A549 (cell line): ENCODE results near the gene CRBN.

ENCODE experiments used
- ELK1 ChIP-seq: fragments of 150-350 bp; IDR thresholded peaks from 2 replicates; pipeline ENCODE4 v1.6.1; 2014; ENCODE audit warnings: low read depth, mild to moderate bottlenecking, low read length
- MAZ ChIP-seq: fragments of 150-350 bp; IDR thresholded peaks from 2 replicates; pipeline ENCODE4 v1.6.1; 2014; ENCODE audit warnings: antibody characterized with exemption, low read depth, low read length, borderline replicate concordance
- POLR2A ChIP-seq: IDR thresholded peaks from 2 replicates; pipeline ENCODE4 v1.6.1; 2012; ENCODE audit warnings: mild to moderate bottlenecking, low read length
- RAD21 ChIP-seq, 2 experiments: fragments of >200 bp in 1 of 2; sonication (Bioruptor Twin) in 1 of 2; formaldehyde crosslinking in 1 of 2; IDR thresholded peaks in 1 of 2; conservative IDR thresholded peaks in 1 of 2; 2 replicates in 1 of 2; 3 replicates in 1 of 2; pipeline ENCODE4 v1.6.1; 2012 to 2018; ENCODE audit warnings: inconsistent platforms in 1 of 2
- TF ChIP-seq, protein P1 (sequence below): fragments of >200 bp; sonication (Bioruptor Twin); formaldehyde crosslinking; IDR thresholded peaks from 3 replicates; pipeline ENCODE4 v1.5.1; 2016

GRCh38 chr3:3102751-3103150, 76.7 kb downstream of the CRBN start:
- TF ChIP-seq RAD21 (conservative IDR thresholded peaks at IDR 0.05 in 1 of 2, IDR thresholded peaks at IDR 0.05 in 1 of 2): no peak
- TF ChIP-seq, protein P1, sequence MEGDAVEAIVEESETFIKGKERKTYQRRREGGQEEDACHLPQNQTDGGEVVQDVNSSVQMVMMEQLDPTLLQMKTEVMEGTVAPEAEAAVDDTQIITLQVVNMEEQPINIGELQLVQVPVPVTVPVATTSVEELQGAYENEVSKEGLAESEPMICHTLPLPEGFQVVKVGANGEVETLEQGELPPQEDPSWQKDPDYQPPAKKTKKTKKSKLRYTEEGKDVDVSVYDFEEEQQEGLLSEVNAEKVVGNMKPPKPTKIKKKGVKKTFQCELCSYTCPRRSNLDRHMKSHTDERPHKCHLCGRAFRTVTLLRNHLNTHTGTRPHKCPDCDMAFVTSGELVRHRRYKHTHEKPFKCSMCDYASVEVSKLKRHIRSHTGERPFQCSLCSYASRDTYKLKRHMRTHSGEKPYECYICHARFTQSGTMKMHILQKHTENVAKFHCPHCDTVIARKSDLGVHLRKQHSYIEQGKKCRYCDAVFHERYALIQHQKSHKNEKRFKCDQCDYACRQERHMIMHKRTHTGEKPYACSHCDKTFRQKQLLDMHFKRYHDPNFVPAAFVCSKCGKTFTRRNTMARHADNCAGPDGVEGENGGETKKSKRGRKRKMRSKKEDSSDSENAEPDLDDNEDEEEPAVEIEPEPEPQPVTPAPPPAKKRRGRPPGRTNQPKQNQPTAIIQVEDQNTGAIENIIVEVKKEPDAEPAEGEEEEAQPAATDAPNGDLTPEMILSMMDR: no peak
- TF ChIP-seq POLR2A: no peak
- TF ChIP-seq MAZ: no peak
- no peak for TF ChIP-seq ELK1
